Measurements from ENCODE around the gene LONRF2.
A peak's percentile ranks its signal among the peaks of the same experiment; 100 is the strongest.
"Not testable (repeated sequence)": the region's sequence is repeated elsewhere in the genome, so short reads cannot be mapped to it uniquely, and the experiment has no call there.

LONRF2 gene

GRCh38 chr2:100262555-100263320, 59.6 kb downstream of the LONRF2 start:
- H3K36me3 Mint-ChIP-seq, result no peaks in the 10 kb centered on the region
- no peaks in the 10 kb centered on the region for H3K27me3 Mint-ChIP-seq
- H3K4me1 Mint-ChIP-seq, result peaks cover 15 to 36% of the 10 kb centered on the region in 2 donors
- H3K4me3 Mint-ChIP-seq, result no peak overlapping the region
- no peaks in the 10 kb centered on the region for H3K9me3 Mint-ChIP-seq
- no peak overlapping the region for H3K27ac Mint-ChIP-seq
- ATAC-seq (replicated peaks) (peak; percentile 56 to 58), DNase-seq (no peak)

DNA sequence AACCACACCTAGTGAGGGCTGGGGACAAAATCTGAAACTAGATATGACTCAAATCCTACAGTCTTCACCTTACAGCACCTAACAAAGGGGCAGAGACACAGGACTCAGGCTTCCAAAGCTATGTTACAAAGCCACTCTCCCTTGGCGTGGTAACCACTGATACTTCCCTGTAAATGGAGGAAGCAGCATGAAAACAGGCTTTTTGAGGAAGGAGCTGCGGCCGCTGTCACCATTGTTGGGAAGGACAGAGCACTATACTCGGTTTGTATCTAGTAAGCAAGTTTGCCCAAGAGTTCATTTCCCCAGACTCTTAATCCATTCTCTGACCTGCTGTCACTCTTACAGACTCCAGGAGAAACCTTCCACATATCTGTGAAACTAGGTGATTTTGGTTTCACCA, 60.3 kb downstream of the LONRF2 start:
- no peak for ATAC-seq (replicated peaks)
- peaks cover 16 to 36% of the 10 kb centered on the region in 2 donors for H3K4me1 Mint-ChIP-seq
- peaks cover 0 to 2% of the 10 kb centered on the region in 2 donors for H3K9me3 Mint-ChIP-seq
- H3K27ac Mint-ChIP-seq, result no peak overlapping the region
- DNase-seq, result no peak
- no peaks in the 10 kb centered on the region for H3K27me3 Mint-ChIP-seq
- H3K36me3 Mint-ChIP-seq, result no peaks in the 10 kb centered on the region
- no peak overlapping the region for H3K4me3 Mint-ChIP-seq

DNA sequence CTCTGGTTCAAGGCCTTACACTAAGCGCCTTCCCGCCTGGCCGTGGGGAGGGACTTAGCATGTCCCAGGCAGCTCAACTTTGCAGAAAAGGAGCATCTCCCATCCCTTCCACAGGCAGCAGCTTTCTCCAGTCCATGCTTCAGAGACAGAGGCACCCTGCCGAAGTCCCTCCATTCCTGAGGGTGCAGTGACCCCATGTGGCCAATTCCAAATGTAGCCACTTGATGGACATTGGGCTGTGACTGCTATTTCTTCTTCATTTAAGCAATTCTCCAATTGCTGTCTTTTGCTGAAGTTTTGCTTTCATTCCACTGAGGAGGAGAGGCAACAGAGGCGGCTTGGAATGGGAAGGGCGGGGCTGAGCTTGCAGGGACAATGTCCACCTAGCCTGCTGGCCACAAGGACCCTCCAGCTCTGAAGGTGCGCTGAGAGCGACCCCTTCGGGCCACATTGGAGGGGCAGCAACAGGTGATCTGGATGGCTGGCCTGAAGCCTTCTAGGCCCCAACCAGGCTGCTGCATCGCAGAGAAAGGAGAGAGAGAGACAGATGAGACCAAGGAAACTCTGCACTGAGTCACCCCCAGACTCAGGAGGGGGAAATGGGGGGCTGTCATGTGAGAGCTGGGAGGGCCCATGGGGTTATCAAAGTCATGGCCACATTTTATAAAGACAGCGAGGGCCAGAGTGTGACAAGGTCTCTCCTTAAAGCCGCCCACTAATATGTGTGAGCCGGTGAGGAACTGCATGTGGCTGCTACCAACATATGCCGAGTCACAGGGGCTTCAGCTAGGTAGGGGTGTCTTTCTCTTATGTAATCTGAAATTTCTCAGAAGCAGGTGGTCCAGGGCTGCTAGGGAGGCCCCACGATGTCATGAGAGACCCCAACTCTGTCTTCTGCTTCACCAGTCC, 61.3 kb downstream of the LONRF2 start:
- ATAC-seq (replicated peaks) (peak; percentile 90 to 93), DNase-seq (peak; percentile 60)
- Mint-ChIP-seq H3K9me3 (peaks cover 0 to 2% of the 10 kb centered on the region in 2 donors), H3K4me1 (peaks cover 17 to 35% of the 10 kb centered on the region in 2 donors), H3K36me3 (no peaks in the 10 kb centered on the region), H3K27me3 (no peaks in the 10 kb centered on the region), H3K27ac (peak overlapping the region; percentile 75), H3K4me3 (no peak overlapping the region)

DNA sequence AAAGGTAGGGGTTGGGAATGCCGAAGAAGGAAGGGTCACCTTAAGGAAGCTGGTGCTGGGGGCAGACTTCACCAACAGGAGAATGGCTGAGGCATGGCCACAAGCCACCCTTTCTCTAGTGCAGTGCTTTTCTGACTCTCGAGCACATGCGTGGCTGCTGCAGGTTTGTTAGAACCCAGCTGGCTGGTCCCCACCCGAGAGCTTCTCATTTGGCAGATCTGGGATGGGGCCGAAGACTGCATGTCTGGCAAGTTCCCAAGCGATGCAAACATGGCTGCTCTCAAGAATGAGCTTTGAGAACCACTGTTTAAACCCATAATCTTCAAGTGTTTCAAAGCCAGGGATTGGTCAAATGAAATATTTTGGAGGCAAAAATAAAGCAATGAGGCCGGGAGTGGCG, 63.2 kb downstream of the LONRF2 start:
- DNase-seq (no peak), ATAC-seq (replicated peaks) (no peak)
- no peak overlapping the region for H3K4me3 Mint-ChIP-seq
- H3K27me3 Mint-ChIP-seq, result no peaks in the 10 kb centered on the region
- H3K4me1 Mint-ChIP-seq, result peaks cover 16 to 35% of the 10 kb centered on the region in 2 donors
- no peak overlapping the region for H3K27ac Mint-ChIP-seq
- peaks cover 0 to 2% of the 10 kb centered on the region in 2 donors for H3K9me3 Mint-ChIP-seq
- H3K36me3 Mint-ChIP-seq, result no peaks in the 10 kb centered on the region

- DNase-seq, result no peak
- H3K27me3 Mint-ChIP-seq, result no peaks in the 10 kb centered on the region
- H3K36me3 Mint-ChIP-seq, result no peaks in the 10 kb centered on the region
- H3K4me1 Mint-ChIP-seq, result peaks cover 15 to 35% of the 10 kb centered on the region in 2 donors
- peaks cover 0 to 2% of the 10 kb centered on the region in 2 donors for H3K9me3 Mint-ChIP-seq
- ATAC-seq (replicated peaks), result no peak
- no peak overlapping the region for H3K4me3 Mint-ChIP-seq
- no peak overlapping the region for H3K27ac Mint-ChIP-seq
These were observed 64.4 kb downstream of the LONRF2 start for GRCh38 chr2:100257939-100258338.

- no peak for ATAC-seq (replicated peaks)
- peaks cover 14 to 35% of the 10 kb centered on the region in 2 donors for H3K4me1 Mint-ChIP-seq
- no peak overlapping the region for H3K4me3 Mint-ChIP-seq
- DNase-seq, result no peak
- H3K9me3 Mint-ChIP-seq, result peaks cover 0 to 2% of the 10 kb centered on the region in 2 donors
- H3K27me3 Mint-ChIP-seq, result no peaks in the 10 kb centered on the region
- no peak overlapping the region for H3K27ac Mint-ChIP-seq
- H3K36me3 Mint-ChIP-seq, result no peaks in the 10 kb centered on the region
These were observed 65.5 kb downstream of the LONRF2 start for GRCh38 chr2:100256849-100257248.

DNA sequence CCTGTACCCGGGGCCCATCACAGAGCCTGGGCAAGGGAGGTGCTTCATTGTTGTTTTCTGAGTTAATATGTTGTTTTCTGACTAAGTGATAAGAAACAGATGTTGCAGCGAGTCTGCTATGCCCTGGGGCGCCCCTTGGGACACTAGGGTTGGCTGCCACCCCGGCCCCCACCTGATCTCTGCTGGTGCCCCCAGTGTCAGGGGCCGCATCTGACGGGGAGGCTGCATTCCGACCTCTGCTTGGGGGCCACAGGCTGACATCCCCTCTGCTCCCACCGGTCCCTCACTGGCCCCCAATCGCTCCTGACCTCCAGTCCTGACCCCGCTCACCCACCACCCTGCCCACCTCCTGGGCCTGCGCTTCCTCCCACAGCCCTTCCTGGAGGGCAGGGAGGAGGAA, 65.9 kb downstream of the LONRF2 start:
- Mint-ChIP-seq H3K36me3 (no peaks in the 10 kb centered on the region), H3K9me3 (peaks cover 0 to 2% of the 10 kb centered on the region in 2 donors), H3K27ac (no peak overlapping the region), H3K4me1 (peaks cover 14 to 36% of the 10 kb centered on the region in 2 donors), H3K27me3 (no peaks in the 10 kb centered on the region), H3K4me3 (no peak overlapping the region)
- no peak for ATAC-seq (replicated peaks)
- DNase-seq, result no peak

DNA sequence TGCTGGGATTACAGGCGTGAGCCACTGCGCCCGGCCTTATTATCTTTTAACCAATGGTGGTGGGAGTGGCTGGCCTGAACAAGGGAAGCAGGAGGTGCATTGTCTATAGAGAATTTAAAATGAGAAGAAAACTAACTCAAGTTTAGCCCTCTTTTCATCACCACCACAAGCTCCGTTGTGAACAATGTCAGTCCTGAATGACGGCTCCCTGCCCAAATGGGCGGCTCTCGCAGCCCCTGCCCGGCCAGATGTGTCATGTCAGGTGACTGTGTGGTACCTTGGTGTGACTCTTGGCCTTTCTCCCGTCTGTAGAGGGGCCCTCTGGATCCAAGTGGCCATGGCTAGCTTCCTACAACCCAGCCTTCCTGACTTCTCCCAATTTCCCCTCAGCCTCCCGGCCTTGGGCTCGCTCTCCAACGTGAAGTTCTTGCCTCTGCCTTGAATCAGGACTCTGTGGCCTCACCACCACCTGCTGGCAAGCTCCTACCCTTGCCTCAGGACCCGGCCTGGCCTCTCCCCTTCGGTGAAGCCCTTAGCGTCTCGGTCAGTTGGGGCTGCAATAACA, 67.6 kb downstream of the LONRF2 start:
- Mint-ChIP-seq H3K36me3 (peaks cover 3 to 10% of the 10 kb centered on the region in 2 donors), H3K27me3 (no peaks in the 10 kb centered on the region), H3K4me1 (peaks cover 20 to 37% of the 10 kb centered on the region in 2 donors), H3K9me3 (peaks cover 0 to 3% of the 10 kb centered on the region in 2 donors), H3K4me3 (no peak overlapping the region), H3K27ac (peak overlapping the region; percentile 11)
- no peak for ATAC-seq (replicated peaks)
- DNase-seq, result no peak

- H3K4me3 Mint-ChIP-seq, result no peak overlapping the region
- no peak for ATAC-seq (replicated peaks)
- H3K27me3 Mint-ChIP-seq, result no peaks in the 10 kb centered on the region
- H3K9me3 Mint-ChIP-seq, result peaks cover 0 to 3% of the 10 kb centered on the region in 2 donors
- H3K4me1 Mint-ChIP-seq, result peaks cover 25 to 43% of the 10 kb centered on the region in 2 donors
- no peak overlapping the region for H3K27ac Mint-ChIP-seq
- no peak for DNase-seq
- H3K36me3 Mint-ChIP-seq, result peaks cover 3 to 10% of the 10 kb centered on the region in 2 donors
These were observed 68.5 kb downstream of the LONRF2 start for GRCh38 chr2:100253786-100254185.

GRCh38 chr2:100252811-100253698, 69.2 kb downstream of the LONRF2 start:
- peaks cover 27 to 43% of the 10 kb centered on the region in 2 donors for H3K4me1 Mint-ChIP-seq
- no peaks in the 10 kb centered on the region for H3K27me3 Mint-ChIP-seq
- DNase-seq, result no peak
- peaks cover 4 to 10% of the 10 kb centered on the region in 2 donors for H3K36me3 Mint-ChIP-seq
- H3K27ac Mint-ChIP-seq, result peak overlapping the region; percentile 47
- H3K9me3 Mint-ChIP-seq, result peaks cover 0 to 5% of the 10 kb centered on the region in 2 donors
- ATAC-seq (replicated peaks), result no peak
- H3K4me3 Mint-ChIP-seq, result no peak overlapping the region

DNA sequence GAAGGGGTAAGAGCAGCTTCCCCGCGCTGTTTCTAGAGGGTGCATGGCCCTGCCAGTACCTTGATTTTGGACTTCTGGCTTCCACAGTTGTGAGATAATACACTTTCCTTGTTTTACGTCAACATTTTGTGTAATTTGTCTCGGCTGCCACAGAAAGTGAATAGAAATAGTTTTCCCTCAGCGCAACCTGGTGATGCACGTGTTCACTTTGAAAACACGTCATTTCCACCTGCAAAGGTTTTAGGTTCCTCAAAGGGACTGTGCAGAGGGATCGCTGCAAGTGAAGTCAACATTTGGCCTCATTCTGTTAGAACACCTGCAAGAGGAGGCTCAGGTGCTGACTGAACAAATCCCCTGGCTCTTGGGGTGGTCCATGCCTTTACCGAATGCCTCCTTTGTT, 71.7 kb downstream of the LONRF2 start:
- peak overlapping the region; percentile 89 for H3K27ac Mint-ChIP-seq
- peaks cover 41 to 60% of the 10 kb centered on the region in 2 donors for H3K4me1 Mint-ChIP-seq
- peak overlapping the region; percentile 34 to 40 for H3K4me3 Mint-ChIP-seq
- peaks cover 7 to 16% of the 10 kb centered on the region in 2 donors for H3K36me3 Mint-ChIP-seq
- peak; percentile 17 to 25 for ATAC-seq (replicated peaks)
- H3K27me3 Mint-ChIP-seq, result no peaks in the 10 kb centered on the region
- H3K9me3 Mint-ChIP-seq, result peaks cover 3 to 6% of the 10 kb centered on the region in 2 donors
- DNase-seq, result peak; percentile 42

- H3K36me3 Mint-ChIP-seq, result peaks cover 7 to 16% of the 10 kb centered on the region in 2 donors
- no peak for DNase-seq
- H3K27ac Mint-ChIP-seq, result peak overlapping the region; percentile 76
- no peaks in the 10 kb centered on the region for H3K27me3 Mint-ChIP-seq
- no peak overlapping the region for H3K4me3 Mint-ChIP-seq
- peaks cover 3 to 6% of the 10 kb centered on the region in 2 donors for H3K9me3 Mint-ChIP-seq
- no peak for ATAC-seq (replicated peaks)
- peaks cover 53 to 77% of the 10 kb centered on the region in 2 donors for H3K4me1 Mint-ChIP-seq
These were observed 73.3 kb downstream of the LONRF2 start for GRCh38 chr2:100248971-100249370.

DNA sequence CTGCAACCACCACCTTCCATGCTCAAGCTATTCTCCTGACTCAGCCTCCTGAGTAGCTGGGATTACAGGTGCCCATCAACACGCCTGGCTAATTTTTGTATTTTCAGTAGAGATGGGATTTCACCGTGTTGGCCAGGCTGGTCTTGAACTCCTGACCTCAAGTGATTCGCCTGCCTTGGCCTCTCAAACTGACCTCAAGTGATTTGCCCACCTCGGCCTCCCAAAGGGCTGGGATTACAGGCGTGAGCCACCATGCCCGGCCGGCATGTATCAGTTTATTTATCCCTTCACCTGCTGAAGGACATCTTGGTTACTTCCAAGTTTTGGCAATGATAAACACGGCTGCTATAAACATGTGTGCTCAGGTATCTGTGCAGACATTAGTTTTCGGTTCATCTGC, 73.7 kb downstream of the LONRF2 start:
- Mint-ChIP-seq H3K4me1 (peaks cover 55 to 81% of the 10 kb centered on the region in 2 donors), H3K4me3 (peak overlapping the region in 1 of 2 donors; percentile 52), H3K36me3 (peaks cover 7 to 16% of the 10 kb centered on the region in 2 donors), H3K27ac (peak overlapping the region; percentile 32)
- not testable (repeated sequence) for ATAC-seq (replicated peaks); H3K9me3 Mint-ChIP-seq; DNase-seq; H3K27me3 Mint-ChIP-seq
